HFF-Myc (cell line): ENCODE data around the gene LCN1.

Experiments used
- DNase-seq: peaks from one replicate; pipeline ENCODE4 v3.0.0-alpha.2; 2011; ENCODE audit warnings: low read depth; ENCODE audit errors: extremely low read depth
- H3K4me3 ChIP-seq: replicated peaks from 2 replicates; pipeline ENCODE4 v1.5.1; 2011; ENCODE audit warnings: low read depth, mild to moderate bottlenecking, control low read depth, low read length
- TF ChIP-seq, protein P1 (sequence below): IDR thresholded peaks from 2 replicates; pipeline ENCODE4 v1.5.1; 2012; ENCODE audit warnings: mild to moderate bottlenecking, low read depth, low read length, control low read depth; ENCODE audit errors: missing control alignments

LCN1 gene

DNA sequence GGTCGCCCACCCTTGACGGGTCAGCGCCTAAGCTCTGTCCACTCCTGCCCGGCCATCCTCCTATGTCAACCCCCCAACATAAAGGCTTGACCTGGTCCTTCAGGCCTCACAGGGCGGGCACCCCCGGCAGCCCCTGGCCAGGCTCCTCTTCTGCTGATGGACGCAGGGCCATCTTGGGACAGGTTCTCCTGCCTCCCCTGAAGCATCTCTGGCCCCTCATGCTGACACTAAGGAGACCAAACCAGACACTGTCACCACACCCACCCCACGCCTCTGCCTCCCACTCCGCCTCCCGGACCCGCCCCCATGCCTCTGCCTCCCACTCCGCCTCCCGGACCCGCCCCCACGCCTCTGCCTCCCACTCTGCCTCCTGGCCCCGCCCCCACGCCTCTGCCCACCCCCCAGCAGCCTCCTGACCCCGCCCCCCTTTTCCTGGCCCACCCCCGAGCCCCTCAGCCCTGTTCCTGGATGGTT lies 31.5 kb downstream of the LCN1 start:
- H3K4me3 ChIP-seq: no peak overlapping the region
- no peak for DNase-seq
- TF ChIP-seq, protein P1, sequence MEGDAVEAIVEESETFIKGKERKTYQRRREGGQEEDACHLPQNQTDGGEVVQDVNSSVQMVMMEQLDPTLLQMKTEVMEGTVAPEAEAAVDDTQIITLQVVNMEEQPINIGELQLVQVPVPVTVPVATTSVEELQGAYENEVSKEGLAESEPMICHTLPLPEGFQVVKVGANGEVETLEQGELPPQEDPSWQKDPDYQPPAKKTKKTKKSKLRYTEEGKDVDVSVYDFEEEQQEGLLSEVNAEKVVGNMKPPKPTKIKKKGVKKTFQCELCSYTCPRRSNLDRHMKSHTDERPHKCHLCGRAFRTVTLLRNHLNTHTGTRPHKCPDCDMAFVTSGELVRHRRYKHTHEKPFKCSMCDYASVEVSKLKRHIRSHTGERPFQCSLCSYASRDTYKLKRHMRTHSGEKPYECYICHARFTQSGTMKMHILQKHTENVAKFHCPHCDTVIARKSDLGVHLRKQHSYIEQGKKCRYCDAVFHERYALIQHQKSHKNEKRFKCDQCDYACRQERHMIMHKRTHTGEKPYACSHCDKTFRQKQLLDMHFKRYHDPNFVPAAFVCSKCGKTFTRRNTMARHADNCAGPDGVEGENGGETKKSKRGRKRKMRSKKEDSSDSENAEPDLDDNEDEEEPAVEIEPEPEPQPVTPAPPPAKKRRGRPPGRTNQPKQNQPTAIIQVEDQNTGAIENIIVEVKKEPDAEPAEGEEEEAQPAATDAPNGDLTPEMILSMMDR: no peak

DNA sequence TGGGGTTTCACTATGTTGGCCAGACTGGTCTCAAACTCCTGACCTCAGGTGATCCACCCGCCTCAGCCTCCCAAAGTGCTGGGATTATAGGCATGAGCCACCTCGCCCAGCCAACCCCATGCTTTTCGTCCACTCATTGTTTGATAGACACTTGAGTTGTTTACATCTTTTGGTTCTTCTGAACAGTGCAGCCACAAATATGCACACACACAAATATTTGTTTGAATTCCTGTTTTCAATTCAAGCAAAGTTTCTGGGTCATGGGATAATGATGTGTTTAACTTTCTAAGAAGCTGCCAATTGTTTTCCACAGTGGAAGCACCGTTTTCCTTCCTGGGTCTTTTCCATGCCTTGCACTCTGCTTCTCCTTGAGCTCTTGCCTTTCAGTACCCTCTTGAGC lies 33.5 kb downstream of the LCN1 start:
- DNase-seq: no peak
- TF ChIP-seq, protein P1: no peak
- no peak overlapping the region for H3K4me3 ChIP-seq

DNA sequence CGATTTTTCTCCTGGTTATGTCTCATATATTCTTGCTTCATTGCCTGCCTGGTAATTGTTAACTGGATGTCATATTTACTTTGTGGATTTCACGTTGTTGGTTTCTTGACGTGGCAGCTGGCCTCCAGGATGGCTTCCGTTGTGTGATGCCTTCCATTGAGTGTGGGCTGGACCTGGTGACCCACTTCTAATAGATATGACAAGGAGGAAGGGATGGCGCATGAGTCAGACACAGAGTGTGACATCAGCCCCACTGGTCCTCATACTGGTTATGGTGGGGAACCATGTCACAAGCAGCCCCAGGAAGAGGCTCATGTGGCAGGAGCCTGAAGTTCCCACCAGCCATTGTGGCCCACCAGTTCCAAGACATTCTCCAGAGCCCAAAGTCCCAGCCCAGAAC lies 34.0 kb downstream of the LCN1 start:
- no peak for DNase-seq
- TF ChIP-seq, protein P1: no peak
- no peak overlapping the region for H3K4me3 ChIP-seq

DNA sequence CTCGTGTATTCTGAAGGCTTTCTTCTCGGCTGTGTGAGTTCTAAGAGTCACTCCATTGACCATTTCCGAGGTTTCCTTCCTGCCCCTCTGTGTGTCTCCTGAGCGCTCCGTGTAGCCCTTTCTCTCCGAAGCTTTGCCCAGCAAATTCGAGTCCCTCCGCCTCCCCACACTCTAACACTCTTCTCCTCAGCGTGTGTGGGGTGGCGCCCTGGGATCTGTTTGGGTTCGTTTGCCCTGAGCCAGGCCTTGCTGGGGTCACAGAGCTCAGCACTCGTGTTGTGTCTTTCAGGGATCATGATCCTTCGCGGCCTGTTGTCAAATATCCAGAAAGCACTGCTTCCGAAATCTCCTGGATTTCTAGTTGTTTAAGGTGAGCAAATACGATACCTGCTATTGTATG lies 34.7 kb downstream of the LCN1 start:
- TF ChIP-seq, protein P1: no peak
- no peak overlapping the region for H3K4me3 ChIP-seq
- no peak for DNase-seq

DNA sequence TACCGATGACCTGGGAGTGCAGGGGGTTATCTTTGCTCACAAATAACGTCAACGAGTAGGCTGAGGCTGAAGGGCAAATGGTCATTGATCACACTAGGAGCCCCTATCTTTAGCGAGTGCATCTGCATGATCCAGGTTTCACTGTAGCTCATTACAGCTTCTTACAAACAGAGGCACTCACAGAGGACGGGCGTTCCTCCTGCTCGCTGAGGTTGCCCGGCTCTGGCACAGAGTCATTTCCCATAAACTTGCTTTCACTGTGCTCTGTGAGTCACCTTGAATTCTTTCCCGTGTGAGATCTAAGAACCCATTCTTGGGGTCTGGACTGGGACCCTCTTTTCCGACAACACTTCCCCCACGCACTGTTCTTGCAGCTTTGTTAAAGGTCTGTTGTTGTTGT lies 38.4 kb downstream of the LCN1 start:
- TF ChIP-seq, protein P1: no peak
- DNase-seq: no peak

DNA sequence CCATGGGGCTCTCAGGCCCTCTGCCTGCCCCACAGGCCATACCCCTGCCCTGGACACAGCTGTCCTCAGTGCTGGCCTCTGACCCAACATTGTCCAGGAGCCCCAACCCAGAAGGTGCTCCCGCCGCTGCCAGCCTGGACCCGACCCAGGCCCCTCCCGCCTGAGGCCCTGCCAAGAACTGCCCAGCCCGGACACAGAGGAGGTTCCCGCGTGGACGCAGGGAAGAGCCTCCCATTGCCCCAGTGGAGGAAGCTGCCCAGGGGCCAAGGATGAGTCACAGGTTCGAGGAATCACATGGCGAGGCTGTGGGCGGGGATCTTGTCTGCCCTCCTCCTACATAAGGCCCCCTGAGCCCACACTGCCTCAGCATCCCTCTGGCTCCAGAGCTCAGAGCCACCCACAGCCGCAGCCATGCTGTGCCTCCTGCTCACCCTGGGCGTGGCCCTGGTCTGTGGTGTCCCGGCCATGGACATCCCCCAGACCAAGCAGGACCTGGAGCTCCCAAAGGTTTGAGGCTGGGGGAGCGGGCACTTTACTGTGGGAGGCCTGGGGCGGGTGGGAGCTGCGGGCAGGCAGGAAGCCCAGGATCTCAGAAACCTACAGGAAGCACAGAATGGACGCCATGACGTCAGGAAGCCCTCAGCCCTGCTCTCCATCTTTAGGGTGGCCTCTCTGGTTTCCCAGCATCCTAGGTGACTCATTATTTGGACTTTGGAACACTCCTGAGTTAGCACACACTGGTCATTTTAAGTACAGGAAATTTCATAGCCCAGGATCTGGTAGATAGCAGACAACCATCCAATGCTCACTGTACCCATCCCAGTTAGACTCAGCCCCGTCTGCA lies 40.4 kb downstream of the LCN1 start, which contains the start of gene PAEP:
Gene PAEP (plus strand): TSS at position 366 of the 844 bp plus-strand sequence.
- TF ChIP-seq, protein P1: no peak
- no peak for DNase-seq
- no peak within 1 kb of the TSS for H3K4me3 ChIP-seq

More for the DNA sequence above, 38.4 kb downstream of the LCN1 start:
- H3K4me3 ChIP-seq: no peak overlapping the region

DNA sequence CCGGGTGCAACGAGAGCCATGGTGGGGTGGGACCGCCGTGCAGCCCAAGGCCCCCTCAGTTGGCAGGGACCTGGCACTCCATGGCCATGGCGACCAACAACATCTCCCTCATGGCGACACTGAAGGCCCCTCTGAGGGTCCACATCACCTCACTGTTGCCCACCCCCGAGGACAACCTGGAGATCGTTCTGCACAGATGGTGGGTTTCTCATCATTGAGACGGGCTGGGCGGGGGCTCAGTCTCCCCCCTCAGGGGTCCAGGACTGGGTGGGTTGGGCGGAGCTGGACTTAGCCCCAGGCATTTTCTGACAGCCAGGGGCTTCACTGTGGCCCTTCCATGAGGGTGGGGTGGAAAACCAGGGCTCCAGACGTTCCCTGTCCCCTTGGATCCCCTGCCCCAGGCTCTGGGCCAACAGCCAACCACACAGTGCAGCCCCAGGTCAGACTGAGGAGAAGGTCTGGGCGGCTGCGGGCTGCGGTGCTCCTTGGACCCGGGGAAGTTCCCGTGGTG lies 41.0 kb downstream of the LCN1 start:
- TF ChIP-seq, protein P1: no peak
- no peak overlapping the region for H3K4me3 ChIP-seq
- DNase-seq: no peak
